HG02970 (cell line): ENCODE measurements around the gene NELFCD.
A peak's percentile ranks its signal among the peaks of the same experiment; 100 is the strongest.
"Not testable (repeated sequence)": the region's sequence is repeated elsewhere in the genome, so short reads cannot be mapped to it uniquely, and the experiment has no call there.

Experiments
- ATAC-seq: cut with Tn5 transposase; IDR thresholded peaks from one replicate; pipeline ENCODE4 v1.9.1; 2021; ENCODE audit warnings: mild to moderate bottlenecking, moderate library complexity, moderate number of reproducible peaks; ENCODE audit not compliant: unreplicated experiment, low FRiP score

NELFCD gene

DNA sequence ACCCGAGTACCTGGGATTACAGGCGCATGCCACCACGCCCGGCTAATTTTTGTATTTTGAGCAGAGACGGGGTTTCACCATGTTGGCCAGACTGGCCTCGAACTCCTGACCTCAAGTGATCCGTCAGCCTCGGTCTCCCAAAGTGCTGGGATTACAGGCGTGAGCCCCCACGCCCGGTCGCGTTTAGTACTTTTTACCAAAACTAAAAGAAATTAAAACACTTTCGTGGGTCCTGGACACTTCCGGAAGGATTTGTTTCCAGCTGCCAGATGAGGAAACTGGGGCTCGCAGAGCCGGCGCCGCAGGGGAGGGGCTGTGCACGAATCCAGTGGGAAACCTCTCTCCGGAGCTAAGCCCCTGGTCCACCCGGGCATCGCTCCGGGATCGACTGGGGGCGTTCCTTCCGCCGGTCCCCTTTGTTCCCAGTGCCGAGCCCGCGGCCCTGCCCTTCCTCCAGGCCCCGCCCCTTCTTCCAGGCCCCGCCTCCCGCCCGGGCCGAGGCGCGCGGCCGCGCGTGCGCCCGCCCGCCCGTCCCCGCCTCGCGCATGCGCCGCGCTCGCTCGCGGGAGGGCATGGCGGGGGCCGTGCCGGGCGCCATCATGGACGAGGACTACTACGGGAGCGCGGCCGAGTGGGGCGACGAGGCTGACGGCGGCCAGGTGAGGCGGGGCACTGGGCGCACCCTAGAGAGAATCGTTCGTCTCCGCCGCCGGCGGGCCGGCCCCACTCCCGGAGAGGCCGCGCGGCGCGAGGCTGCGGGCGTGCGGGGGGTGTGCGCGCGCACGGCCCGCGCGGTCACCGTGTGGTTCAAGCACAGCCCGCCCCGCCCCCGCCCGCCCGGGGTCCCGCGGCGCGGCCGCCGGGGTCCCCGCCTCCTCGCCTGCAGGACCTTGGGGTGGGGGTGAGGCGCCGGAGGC is at the start of gene NELFCD:
TSS of gene NELFCD (plus strand) at position 546 of the 917 bp plus-strand sequence. CDS start at position 600, 54 bp downstream.
- peak; percentile 80 for ATAC-seq

GRCh38 chr20:58932170-58932569 is 48.9 kb upstream of the NELFCD start:
- ATAC-seq: no peak

DNA sequence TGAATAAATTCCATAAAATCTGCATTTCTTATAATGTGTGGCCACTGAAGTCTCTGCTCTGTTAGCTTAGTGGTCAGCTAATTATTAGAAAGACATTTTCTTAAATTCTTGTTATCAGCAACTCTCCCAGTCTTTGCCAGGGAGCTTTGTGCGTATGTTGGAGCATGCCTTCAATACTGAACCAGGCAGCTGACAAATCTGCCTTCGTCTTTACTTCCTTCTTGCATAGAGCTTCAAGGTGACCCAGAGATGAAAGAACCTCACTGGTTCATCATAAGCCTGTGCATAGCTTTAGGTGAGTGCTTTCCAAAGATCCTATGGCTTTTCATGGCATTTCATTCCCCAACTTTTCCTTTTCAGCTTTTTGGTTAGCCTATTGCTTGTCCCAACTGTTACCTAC is 43.0 kb upstream of the NELFCD start:
- no peak for ATAC-seq

- no peak for ATAC-seq
These were observed 42.5 kb upstream of the NELFCD start for GRCh38 chr20:58938541-58938940.

GRCh38 chr20:58941471-58941870 is 39.6 kb upstream of the NELFCD start:
- ATAC-seq: no peak

- ATAC-seq: no peak
These were observed 38.5 kb upstream of the NELFCD start for GRCh38 chr20:58942549-58942948.

DNA sequence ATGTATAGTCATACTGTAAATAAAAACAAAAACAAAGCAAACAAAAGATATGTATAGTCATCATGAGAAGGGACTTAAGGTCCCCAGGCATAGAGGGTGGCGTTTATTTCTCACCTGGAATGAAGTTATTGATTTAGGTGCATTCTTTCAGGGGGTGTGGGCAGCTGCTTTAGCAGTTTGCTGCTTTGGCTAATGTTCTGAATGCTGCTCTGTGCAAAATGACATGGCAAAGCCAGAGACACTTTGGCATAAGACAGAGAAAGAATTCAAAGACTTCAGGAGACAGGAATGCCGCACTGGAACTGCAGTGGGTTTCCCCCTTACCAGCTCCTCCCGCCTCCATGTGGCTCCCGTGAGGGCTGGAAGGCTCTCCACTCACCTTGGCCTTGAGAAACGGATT is 36.4 kb upstream of the NELFCD start:
- ATAC-seq: no peak

DNA sequence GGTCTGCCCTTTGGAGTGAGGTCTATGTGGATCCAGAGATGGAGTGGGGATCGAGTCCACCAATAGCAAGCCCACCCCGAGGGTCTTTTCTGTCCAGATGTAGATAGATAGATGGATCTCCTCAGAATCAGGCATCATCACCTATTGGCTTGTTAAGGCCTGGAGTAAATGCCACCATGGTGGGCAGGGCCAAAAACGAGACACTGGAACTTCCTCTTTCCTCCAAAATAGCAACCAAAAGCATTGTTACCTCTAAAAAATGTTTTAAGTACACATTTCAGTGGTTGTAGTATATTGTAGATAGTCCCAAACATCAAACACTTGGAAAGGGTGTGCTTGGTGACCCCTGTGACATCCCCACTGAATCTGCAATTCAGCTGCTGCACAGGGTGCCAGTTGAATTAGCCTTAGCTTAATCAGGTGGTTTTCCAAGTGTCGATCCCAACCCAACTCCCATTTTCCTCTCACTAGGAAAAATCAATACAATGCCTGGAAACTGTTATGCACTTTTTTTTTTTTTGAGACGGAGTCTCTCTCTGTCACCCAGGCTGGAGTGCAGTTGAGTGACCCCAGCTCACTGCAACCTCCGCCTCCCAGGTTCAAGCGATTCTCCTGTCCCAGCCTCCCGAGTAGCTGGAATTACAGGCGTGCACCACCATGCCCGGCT is 35.0 kb upstream of the NELFCD start:
- ATAC-seq: no peak

GRCh38 chr20:58947797-58948388 is 33.2 kb upstream of the NELFCD start:
- not testable (repeated sequence) for ATAC-seq

- no peak for ATAC-seq
These were observed 30.5 kb upstream of the NELFCD start for GRCh38 chr20:58950603-58951002.

DNA sequence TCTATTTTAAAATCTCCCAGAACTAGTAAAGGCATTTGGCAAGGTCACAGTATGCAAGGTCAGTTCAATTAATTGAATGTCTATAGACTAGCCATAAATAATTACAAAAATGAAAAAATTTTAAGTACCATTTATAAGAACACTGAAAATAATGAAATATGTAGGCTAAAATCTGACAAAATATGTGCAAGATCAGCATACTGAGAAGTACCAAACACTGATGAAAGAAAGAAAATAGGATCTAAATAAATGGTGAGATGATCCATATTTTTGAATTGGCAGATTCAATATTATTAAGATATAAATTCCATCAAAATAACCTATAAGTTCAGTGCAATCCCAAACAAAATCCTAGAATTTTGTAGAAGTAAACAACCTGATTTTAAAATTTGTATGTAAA is 28.0 kb upstream of the NELFCD start:
- ATAC-seq: no peak

- ATAC-seq: no peak
These were observed 25.0 kb upstream of the NELFCD start for GRCh38 chr20:58956078-58956477.

- ATAC-seq: no peak
These were observed 21.4 kb upstream of the NELFCD start for GRCh38 chr20:58959652-58960051.

DNA sequence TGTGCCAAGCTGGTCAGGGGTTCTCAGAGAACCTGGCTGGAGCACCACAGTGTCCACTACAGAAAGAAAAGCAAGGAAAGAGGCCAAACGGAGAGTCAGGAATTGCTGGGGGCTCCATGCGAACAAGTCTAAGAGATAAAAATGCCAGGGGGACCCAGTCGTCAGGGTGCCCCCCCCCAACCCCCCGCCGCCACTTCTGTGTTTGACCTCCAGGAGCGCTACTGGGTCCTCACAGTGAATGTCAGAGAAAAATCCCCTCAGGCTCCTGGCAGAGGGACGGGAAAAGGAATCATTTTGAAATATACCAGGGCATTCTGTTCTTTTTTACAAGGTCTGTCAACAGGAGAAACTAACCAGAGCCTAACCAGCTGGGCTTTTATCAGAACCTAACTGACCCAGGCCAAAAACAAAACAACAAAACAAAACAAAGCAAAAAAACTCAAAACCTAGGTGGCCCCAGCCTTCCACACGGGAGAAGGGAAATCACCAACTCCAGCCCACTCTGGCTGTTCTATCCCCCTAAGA is 17.9 kb upstream of the NELFCD start:
- no peak for ATAC-seq

DNA sequence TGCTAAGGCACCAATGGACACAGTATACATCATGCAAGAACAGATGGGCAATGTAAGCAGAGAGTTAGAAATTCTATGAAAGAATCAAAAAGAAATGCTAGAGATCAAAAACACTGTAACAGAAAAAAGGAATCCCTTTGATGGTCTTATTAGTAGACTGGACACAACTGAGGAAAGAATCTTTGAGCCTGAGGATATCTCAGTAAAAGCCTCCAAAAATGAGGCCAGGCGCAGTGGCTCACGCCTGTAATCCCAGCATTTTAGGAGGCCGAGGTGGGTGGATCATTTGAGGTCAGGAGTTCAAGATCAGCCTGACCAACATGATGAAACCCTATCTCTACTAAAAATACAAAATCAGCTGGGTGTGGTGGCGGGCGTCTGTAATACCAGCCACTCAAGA is 17.1 kb upstream of the NELFCD start:
- not testable (repeated sequence) for ATAC-seq

- ATAC-seq: no peak
These were observed 15.6 kb upstream of the NELFCD start for GRCh38 chr20:58965270-58966064.

- ATAC-seq: no peak
These were observed 13.2 kb upstream of the NELFCD start for GRCh38 chr20:58967652-58968429.

DNA sequence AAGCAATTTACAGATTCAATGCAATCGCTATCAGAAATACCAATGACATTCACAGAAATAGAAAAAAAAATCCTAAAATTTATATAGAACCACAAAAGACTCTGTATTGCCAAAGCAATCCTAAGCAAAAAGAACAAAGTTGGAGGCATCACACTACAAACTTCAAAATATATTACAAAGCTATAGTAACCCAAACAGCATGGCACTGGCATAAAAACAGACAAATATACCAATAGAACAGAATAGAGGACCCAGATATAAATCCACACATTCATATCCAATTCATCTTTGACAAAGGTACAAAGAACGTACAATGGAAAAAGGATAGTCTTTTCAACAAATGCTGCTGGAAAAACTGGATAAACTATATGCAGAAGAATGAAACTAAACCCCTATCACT is 11.6 kb upstream of the NELFCD start:
- ATAC-seq: no peak

- no peak for ATAC-seq
These were observed 10.9 kb upstream of the NELFCD start for GRCh38 chr20:58970146-58970545.

GRCh38 chr20:58971429-58971828 is 9.6 kb upstream of the NELFCD start:
- ATAC-seq: no peak
